BLaER1 treated with 17β-estradiol and CSF1 and Interleukin-3, amounts not matched to agents 10 nM and 100 nM (cell line): ENCODE results near the gene DVL2.

Source experiments
- H3K27ac ChIP-seq, 11 experiments: shearing (Covaris generic); formaldehyde crosslinking; 2 replicates each; pipeline ENCODE4 v1.8.1; 2022
- H3K27me3 ChIP-seq, 11 experiments: shearing (Covaris generic); formaldehyde crosslinking; 2 replicates each; pipeline ENCODE4 v1.8.1; 2022
- H3K36me3 ChIP-seq, 11 experiments: shearing (Covaris generic); formaldehyde crosslinking; 2 replicates each; pipeline ENCODE4 v1.8.1; 2022
- H3K4me1 ChIP-seq, 10 experiments: shearing (Covaris generic); formaldehyde crosslinking; 2 replicates each; pipeline ENCODE4 v1.8.1; 2022
- H3K4me2 ChIP-seq, 11 experiments: shearing (Covaris generic); formaldehyde crosslinking; 2 replicates each; pipeline ENCODE4 v1.8.1; 2022
- H3K4me3 ChIP-seq, 10 experiments: shearing (Covaris generic); formaldehyde crosslinking; 2 replicates each; pipeline ENCODE4 v1.8.1; 2022
- H3K9ac ChIP-seq, 11 experiments: shearing (Covaris generic); formaldehyde crosslinking; 2 replicates each; pipeline ENCODE4 v1.8.1; 2022
- H3K9me3 ChIP-seq, 11 experiments: shearing (Covaris generic); formaldehyde crosslinking; replicated peaks in 1 of 11; 2 replicates each; pipeline ENCODE4 v1.8.1; 2022
- H4K20me1 ChIP-seq, 11 experiments: shearing (Covaris generic); formaldehyde crosslinking; 2 replicates each; pipeline ENCODE4 v1.8.1; 2022
- Cebpa-rat ChIP-seq, 11 experiments: shearing (Covaris generic); IDR thresholded peaks; 2 replicates each; pipeline ENCODE4 v1.8.1; 2022

The DVL2 gene

GRCh38 chr17:7242717-7243452 lies 8.6 kb upstream of the DVL2 start:
- no peak for TF ChIP-seq Cebpa-rat (IDR thresholded peaks at IDR 0.05)
- Histone ChIP-seq H3K4me1 (peaks cover 19 to 33% (median 24%) of the 10 kb centered on the region in 10 experiments), H3K4me3 (peak overlapping the region; percentile 86 to 99 (median 90)), H3K9ac (peak overlapping the region; percentile 91 to 100 (median 96)), H3K27me3 (no peaks in the 10 kb centered on the region), H3K9me3 (no peaks in the 10 kb centered on the region), H3K36me3 (peaks cover 42 to 62% (median 52%) of the 10 kb centered on the region in 11 experiments), H3K27ac (peak overlapping the region; percentile 85 to 100 (median 96)), H3K4me2 (peak overlapping the region; percentile 87 to 100 (median 97)), H4K20me1 (peaks cover 4 to 30% (median 17%) of the 10 kb centered on the region in 11 experiments; a peak in 15 of 22 replicates)

- H3K9ac ChIP-seq: peak within 1 kb of the TSS; percentile 91 to 100 (median 96)
- no peaks in the 10 kb centered on the region for H3K9me3 ChIP-seq
- peaks cover 37 to 58% (median 52%) of the 10 kb centered on the region in 11 experiments for H3K36me3 ChIP-seq
- H3K4me2 ChIP-seq: peak within 1 kb of the TSS; percentile 87 to 100 (median 97)
- H3K27me3 ChIP-seq: no peaks in the 10 kb centered on the region
- TF ChIP-seq Cebpa-rat (IDR thresholded peaks at IDR 0.05): no peak
- peaks cover 18 to 32% (median 30%) of the 10 kb centered on the region in 10 experiments for H3K4me1 ChIP-seq
- peaks cover 5 to 28% (median 17%) of the 10 kb centered on the region in 11 experiments; a peak in 20 of 22 replicates for H4K20me1 ChIP-seq
- H3K27ac ChIP-seq: peak within 1 kb of the TSS; percentile 85 to 100 (median 96)
- H3K4me3 ChIP-seq: peak within 1 kb of the TSS; percentile 86 to 99 (median 90)
Measured at GRCh38 chr17:7241783-7242716, 7.7 kb upstream of the DVL2 start, which contains the start of gene GABARAP. GABARAP (minus strand) TSS chr17:7242449; CDS start chr17:7242330, 119 bp downstream.

GRCh38 chr17:7241090-7241733 lies 6.9 kb upstream of the DVL2 start:
- TF ChIP-seq Cebpa-rat (IDR thresholded peaks at IDR 0.05): no peak
- H3K27me3 ChIP-seq: no peaks in the 10 kb centered on the region
- peak overlapping the region; percentile 85 to 100 (median 96) for H3K27ac ChIP-seq
- no peaks in the 10 kb centered on the region for H3K9me3 ChIP-seq
- H4K20me1 ChIP-seq: peaks cover 12 to 28% (median 18%) of the 10 kb centered on the region in 11 experiments; a peak in 20 of 22 replicates
- peak overlapping the region; percentile 91 to 100 (median 96) for H3K9ac ChIP-seq
- peaks cover 27 to 40% (median 38%) of the 10 kb centered on the region in 10 experiments for H3K4me1 ChIP-seq
- peak overlapping the region; percentile 87 to 100 (median 97) for H3K4me2 ChIP-seq
- H3K36me3 ChIP-seq: peaks cover 37 to 58% (median 52%) of the 10 kb centered on the region in 11 experiments
- H3K4me3 ChIP-seq: peak overlapping the region; percentile 86 to 99 (median 90)

- peaks cover 37 to 58% (median 52%) of the 10 kb centered on the region in 11 experiments for H3K36me3 ChIP-seq
- no peaks in the 10 kb centered on the region for H3K9me3 ChIP-seq
- H3K4me2 ChIP-seq: peak overlapping the region; percentile 87 to 100 (median 97)
- peak overlapping the region; percentile 85 to 100 (median 96); a peak in 21 of 22 replicates for H3K27ac ChIP-seq
- H3K4me1 ChIP-seq: peaks cover 35 to 49% (median 47%) of the 10 kb centered on the region in 10 experiments
- no peak for TF ChIP-seq Cebpa-rat (IDR thresholded peaks at IDR 0.05)
- H3K9ac ChIP-seq: peak overlapping the region; percentile 91 to 100 (median 96)
- peaks cover 12 to 31% (median 23%) of the 10 kb centered on the region in 11 experiments; a peak in 20 of 22 replicates for H4K20me1 ChIP-seq
- peak overlapping the region; percentile 86 to 99 (median 90) for H3K4me3 ChIP-seq
- H3K27me3 ChIP-seq: no peaks in the 10 kb centered on the region
Measured at GRCh38 chr17:7240375-7240774, 6.1 kb upstream of the DVL2 start.

GRCh38 chr17:7239091-7240027 lies 5.0 kb upstream of the DVL2 start, which contains the start of gene PHF23:
PHF23 (minus strand) TSS chr17:7239457; CDS start chr17:7239279, 178 bp downstream.
- H3K4me1 ChIP-seq: peaks cover 44 to 58% (median 55%) of the 10 kb centered on the region in 10 experiments
- peaks cover 16 to 35% (median 28%) of the 10 kb centered on the region in 11 experiments; a peak in 20 of 22 replicates for H4K20me1 ChIP-seq
- TF ChIP-seq Cebpa-rat (IDR thresholded peaks at IDR 0.05): no peak
- no peaks in the 10 kb centered on the region for H3K27me3 ChIP-seq
- H3K36me3 ChIP-seq: peaks cover 34 to 55% (median 50%) of the 10 kb centered on the region in 11 experiments
- peak within 1 kb of the TSS; percentile 87 to 100 (median 97) for H3K4me2 ChIP-seq
- H3K4me3 ChIP-seq: peak within 1 kb of the TSS; percentile 88 to 99 (median 96)
- H3K9ac ChIP-seq: peak within 1 kb of the TSS; percentile 96 to 100 (median 97)
- H3K27ac ChIP-seq: peak within 1 kb of the TSS; percentile 86 to 100 (median 96)
- no peaks in the 10 kb centered on the region for H3K9me3 ChIP-seq

- peaks cover 16 to 35% (median 28%) of the 10 kb centered on the region in 11 experiments; a peak in 20 of 22 replicates for H4K20me1 ChIP-seq
- no peaks in the 10 kb centered on the region for H3K27me3 ChIP-seq
- no peaks in the 10 kb centered on the region for H3K9me3 ChIP-seq
- peak overlapping the region in 10 of 11 experiments; percentile 20 to 55 (median 48); a peak in 18 of 22 replicates for H3K4me2 ChIP-seq
- H3K9ac ChIP-seq: peak overlapping the region; percentile 95 to 98 (median 97)
- H3K4me3 ChIP-seq: peak overlapping the region; percentile 88 to 97 (median 96)
- H3K27ac ChIP-seq: peak overlapping the region; percentile 86 to 97 (median 93)
- H3K36me3 ChIP-seq: peaks cover 27 to 47% (median 42%) of the 10 kb centered on the region in 11 experiments
- TF ChIP-seq Cebpa-rat (IDR thresholded peaks at IDR 0.05): no peak
- H3K4me1 ChIP-seq: peaks cover 36 to 57% (median 55%) of the 10 kb centered on the region in 10 experiments
Measured at GRCh38 chr17:7238420-7239090, 4.2 kb upstream of the DVL2 start.
